HG03571 (cell line): ENCODE results near the gene VSTM2L.

Experiments
- ATAC-seq: cut with Tn5 transposase; IDR thresholded peaks from one replicate; pipeline ENCODE4 v1.9.1; 2021; ENCODE audit not compliant: unreplicated experiment

VSTM2L gene

GRCh38 chr20:37986873-37987601 is 84.1 kb downstream of the VSTM2L start:
- ATAC-seq = no peak

GRCh38 chr20:37987602-37988290 is 84.8 kb downstream of the VSTM2L start:
- ATAC-seq = no peak

DNA sequence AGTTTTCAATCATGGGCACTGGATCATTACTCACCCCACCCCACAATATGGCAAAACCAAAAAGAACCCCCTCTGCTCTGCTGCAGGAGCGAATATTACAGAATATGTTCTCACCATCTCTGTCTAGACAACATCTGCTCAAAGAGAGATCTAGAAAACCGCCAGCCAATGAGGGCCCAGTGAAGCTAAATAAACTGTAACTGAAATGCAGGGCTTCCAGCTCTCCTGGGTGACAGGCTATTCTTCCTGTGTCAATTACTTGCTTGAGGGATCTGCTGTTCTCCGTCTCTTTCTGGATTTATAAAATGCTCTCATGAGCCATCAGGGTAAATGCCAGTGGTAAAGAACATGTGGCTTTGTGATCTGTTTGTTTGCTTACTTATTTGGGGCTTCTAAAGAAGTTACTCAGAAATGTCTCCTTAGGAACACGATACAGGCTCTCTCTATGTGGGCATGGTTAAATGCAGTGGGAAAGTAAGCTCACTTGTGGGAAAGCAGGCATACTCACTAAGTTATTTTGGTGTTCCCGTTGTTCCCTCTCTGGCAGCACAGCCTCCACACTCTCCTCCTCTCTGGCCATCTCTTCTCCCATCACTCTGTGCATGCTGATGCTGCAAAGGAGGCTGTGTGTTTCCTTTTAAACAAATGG is 85.5 kb downstream of the VSTM2L start:
- no peak for ATAC-seq

DNA sequence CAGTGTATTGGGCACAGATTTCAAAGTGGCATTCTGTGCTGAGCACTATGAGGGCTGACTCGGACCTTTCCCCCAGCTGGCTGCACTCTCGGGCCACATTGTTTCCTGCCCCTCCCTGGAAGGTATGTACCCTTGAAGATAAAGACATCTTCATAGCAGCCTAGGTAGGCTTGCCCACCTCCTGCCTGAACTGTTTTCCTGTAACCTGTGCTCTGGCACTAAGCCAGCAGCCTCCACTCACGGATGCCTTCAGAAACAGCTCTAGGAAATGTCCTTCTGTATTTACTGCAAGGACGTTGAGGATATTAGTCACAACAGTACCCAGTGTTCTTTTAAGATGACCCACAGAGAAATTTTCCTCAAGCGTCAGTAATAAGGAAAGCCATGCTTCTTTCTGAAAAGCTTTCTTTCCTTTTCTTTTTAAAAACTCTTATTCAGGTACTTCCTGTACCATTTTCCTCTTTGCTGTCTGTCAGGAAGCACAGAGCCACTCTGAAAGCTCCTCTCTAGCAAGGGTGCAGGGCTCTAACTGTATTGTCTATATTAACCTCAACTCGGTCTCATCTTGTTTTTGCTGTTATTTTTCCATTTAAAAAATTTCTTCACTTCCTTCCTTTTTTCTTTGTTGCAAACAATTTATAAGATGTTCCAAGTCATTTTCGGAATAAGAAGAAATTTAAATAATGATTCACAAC is 86.8 kb downstream of the VSTM2L start:
- no peak for ATAC-seq

DNA sequence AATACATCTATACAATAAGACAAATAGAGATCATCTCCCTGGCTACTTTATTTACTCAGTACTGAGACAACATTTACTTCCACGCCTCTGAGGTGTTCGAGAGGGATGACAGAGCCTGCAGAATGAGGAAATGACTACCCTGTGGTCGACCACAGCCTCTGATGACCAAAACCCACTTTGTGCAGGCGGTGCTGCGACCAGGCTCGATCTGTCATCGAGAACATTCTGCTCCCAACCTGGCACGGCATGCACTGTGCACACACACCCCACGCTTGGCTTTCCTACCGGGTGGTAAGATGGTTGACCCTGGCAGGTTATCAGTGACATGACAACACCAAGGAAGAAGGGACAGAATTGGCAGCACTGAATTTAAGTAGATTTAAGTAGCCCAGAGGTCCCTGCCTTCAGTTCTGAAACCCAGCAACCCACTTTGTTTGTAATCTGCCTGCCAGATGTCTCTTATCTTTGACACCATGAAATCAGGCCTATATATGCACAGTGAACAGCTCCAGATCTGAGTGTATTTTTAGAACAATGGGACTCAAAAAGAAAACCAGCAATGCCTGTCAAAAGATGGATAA is 87.7 kb downstream of the VSTM2L start:
- peak; percentile 82 for ATAC-seq

GRCh38 chr20:37991157-37991866 is 88.4 kb downstream of the VSTM2L start:
- ATAC-seq = no peak

- no peak for ATAC-seq
Measured at GRCh38 chr20:37991908-37992307, 89.0 kb downstream of the VSTM2L start.

GRCh38 chr20:37992802-37993409 is 90.0 kb downstream of the VSTM2L start:
- ATAC-seq = no peak

- ATAC-seq = no peak
Measured at GRCh38 chr20:37994512-37994911, 91.6 kb downstream of the VSTM2L start.
